ENCODE results near the gene CD69.

DNA sequence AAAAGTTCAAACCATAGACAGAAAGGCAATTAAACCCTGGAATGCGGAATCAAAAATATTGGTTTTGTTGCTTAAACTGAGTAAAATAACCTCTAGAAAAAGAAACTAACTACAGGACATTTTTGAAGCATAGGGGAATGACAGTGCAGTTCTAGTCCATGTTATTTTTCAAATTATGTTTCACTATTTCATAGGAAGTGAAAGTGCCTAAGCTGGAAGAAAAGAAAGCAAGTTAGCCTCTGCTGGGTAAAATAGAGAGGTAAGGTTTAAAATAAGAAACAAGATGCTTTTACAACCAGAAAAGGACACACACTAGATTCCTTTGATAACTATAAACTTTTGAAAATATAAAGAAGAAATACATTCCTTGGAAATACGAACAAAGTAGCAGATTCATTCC, 28.9 kb downstream of the CD69 start:
- TF ChIP-seq, protein P1, sequence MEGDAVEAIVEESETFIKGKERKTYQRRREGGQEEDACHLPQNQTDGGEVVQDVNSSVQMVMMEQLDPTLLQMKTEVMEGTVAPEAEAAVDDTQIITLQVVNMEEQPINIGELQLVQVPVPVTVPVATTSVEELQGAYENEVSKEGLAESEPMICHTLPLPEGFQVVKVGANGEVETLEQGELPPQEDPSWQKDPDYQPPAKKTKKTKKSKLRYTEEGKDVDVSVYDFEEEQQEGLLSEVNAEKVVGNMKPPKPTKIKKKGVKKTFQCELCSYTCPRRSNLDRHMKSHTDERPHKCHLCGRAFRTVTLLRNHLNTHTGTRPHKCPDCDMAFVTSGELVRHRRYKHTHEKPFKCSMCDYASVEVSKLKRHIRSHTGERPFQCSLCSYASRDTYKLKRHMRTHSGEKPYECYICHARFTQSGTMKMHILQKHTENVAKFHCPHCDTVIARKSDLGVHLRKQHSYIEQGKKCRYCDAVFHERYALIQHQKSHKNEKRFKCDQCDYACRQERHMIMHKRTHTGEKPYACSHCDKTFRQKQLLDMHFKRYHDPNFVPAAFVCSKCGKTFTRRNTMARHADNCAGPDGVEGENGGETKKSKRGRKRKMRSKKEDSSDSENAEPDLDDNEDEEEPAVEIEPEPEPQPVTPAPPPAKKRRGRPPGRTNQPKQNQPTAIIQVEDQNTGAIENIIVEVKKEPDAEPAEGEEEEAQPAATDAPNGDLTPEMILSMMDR (IDR thresholded peaks at IDR 0.05) = no peak
- TF ChIP-seq POLR2A (IDR thresholded peaks at IDR 0.05) = no peak

Measured in thyroid gland (tissue), 4 donors.